ENCODE results near the gene EHMT1. TPM values are rescaled to one million over a fixed set of nuclear protein-coding genes. Genes with fewer than 3 reads are reported as not detected.

Gene EHMT1
- total and polyA plus RNA-seq, 9 of the 15 experiments (the other 6 are each of a cell fraction or from before 2014, with no cell fraction given): 2.2 to 76.0 (median 36.4) TPM

DNA sequence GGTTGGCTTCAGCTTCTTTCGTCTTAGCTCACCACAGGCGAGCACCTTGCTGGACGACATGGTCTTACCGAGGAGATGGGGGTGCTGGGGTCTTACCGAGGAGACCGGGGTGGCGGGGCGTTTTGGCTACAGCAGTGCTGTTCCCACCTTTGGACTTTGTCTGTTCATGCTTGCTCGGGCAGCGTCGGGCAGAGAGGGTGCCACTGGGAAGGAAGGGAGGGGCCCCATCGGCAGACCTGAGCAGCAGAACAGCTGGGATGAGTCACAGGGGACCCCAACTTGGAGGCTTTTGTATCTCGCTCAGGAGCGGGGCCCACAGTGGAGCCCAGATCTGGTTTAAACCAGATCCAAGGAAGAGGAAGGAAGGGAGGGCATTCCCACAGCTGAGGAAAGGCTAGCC lies 152.8 kb downstream of the EHMT1 start (continued):
- TF ChIP-seq, protein P1, sequence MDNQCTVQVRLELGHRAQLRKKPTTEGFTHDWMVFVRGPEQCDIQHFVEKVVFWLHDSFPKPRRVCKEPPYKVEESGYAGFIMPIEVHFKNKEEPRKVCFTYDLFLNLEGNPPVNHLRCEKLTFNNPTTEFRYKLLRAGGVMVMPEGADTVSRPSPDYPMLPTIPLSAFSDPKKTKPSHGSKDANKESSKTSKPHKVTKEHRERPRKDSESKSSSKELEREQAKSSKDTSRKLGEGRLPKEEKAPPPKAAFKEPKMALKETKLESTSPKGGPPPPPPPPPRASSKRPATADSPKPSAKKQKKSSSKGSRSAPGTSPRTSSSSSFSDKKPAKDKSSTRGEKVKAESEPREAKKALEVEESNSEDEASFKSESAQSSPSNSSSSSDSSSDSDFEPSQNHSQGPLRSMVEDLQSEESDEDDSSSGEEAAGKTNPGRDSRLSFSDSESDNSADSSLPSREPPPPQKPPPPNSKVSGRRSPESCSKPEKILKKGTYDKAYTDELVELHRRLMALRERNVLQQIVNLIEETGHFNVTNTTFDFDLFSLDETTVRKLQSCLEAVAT (IDR thresholded peaks at IDR 0.05): no peak

DNA sequence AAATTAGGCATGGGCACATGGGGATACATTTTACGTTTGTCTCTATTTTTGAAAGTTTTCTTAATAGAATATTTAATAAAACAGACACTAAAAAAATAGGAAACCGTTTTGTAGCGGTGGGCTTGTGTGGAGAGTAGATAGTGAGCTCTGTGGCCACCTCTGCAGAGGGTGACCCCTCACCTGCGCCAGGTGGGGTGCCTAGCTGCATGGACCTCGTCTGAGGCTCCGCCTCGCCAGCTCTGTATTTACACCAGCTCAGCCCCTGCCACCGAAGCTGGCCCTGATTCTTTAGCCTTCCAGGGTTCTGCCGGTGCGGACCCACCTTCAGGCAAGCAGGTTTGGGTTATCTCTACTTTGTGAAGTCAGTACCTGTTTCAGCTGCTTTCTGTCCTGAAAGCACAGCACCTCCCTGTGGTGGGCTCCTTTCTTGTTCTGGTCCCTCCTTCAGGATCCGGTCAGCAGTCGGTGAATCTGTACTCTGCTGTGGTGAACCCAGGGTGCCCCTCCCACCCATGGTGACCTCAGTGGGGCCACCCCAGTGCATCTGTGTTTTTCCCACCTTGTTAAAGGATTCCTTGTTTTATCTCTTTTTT lies 153.6 kb downstream of the EHMT1 start:
- TF ChIP-seq, protein P2, sequence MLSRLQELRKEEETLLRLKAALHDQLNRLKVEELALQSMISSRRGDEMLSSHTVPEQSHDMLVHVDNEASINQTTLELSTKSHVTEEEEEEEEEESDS (CRISPR knock-in tag; IDR thresholded peaks at IDR 0.05): no peak
- TF ChIP-seq SMC3 (conservative IDR thresholded peaks at IDR 0.05; ENCODE audit: insufficient read depth, low read depth, low read length): no peak
- no peak for TF ChIP-seq ZZZ3 (IDR thresholded peaks at IDR 0.05)
- TF ChIP-seq SPI1 (IDR thresholded peaks at IDR 0.05; ENCODE audit: borderline replicate concordance, low read depth, low read length): no peak
- TF ChIP-seq, protein P3, sequence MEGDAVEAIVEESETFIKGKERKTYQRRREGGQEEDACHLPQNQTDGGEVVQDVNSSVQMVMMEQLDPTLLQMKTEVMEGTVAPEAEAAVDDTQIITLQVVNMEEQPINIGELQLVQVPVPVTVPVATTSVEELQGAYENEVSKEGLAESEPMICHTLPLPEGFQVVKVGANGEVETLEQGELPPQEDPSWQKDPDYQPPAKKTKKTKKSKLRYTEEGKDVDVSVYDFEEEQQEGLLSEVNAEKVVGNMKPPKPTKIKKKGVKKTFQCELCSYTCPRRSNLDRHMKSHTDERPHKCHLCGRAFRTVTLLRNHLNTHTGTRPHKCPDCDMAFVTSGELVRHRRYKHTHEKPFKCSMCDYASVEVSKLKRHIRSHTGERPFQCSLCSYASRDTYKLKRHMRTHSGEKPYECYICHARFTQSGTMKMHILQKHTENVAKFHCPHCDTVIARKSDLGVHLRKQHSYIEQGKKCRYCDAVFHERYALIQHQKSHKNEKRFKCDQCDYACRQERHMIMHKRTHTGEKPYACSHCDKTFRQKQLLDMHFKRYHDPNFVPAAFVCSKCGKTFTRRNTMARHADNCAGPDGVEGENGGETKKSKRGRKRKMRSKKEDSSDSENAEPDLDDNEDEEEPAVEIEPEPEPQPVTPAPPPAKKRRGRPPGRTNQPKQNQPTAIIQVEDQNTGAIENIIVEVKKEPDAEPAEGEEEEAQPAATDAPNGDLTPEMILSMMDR (IDR thresholded peaks at IDR 0.05 in 2 of 3, conservative IDR thresholded peaks at IDR 0.05 in 1 of 3; ENCODE audit: insufficient read depth in 2 of 3, low read depth in 1 of 3, low read length in 3 of 3): peak; percentile 26 to 31 (median 27); a peak in 3 of 6 replicates
- CTCF ChIA-PET (ENCODE audit: low intra/inter-chr PET ratio): interaction anchor here (0.8 to 0.9 kb wide), 3 partner anchors 99 to 189 kb away, joined by 3 to 4 read pairs (median 3); no protein-coding TSS in a partner anchor

More for the DNA sequence above, 153.6 kb downstream of the EHMT1 start:
- Histone ChIP-seq H3K4me3 (no peak overlapping the region), H2AFZ (ENCODE audit: low read depth, low read length) (no peak overlapping the region), H3K27ac (ENCODE audit: extremely low read depth, low read depth, low read length) (no peak overlapping the region), H3K4me1 (replicated peaks in 1 of 2; ENCODE audit: control insufficient read depth in 2 of 2, insufficient read depth in 2 of 2, low read length in 2 of 2) (no peaks in the 10 kb centered on the region; a peak in 1 of 5 replicates), H3K27me3 (ENCODE audit: control insufficient read depth in 2 of 2, insufficient read depth in 2 of 2, low read length in 2 of 2) (no peaks in the 10 kb centered on the region), H3K36me3 (ENCODE audit: control insufficient read depth, insufficient read depth, low read length) (peaks cover 64% of the 10 kb centered on the region), H3K9me3 (replicated peaks; ENCODE audit: control insufficient read depth, insufficient read depth, low read depth, low read length) (no peaks in the 10 kb centered on the region), H3K79me2 (ENCODE audit: control insufficient read depth, insufficient read depth, low read length) (no peaks in the 10 kb centered on the region), H4K20me1 (replicated peaks; ENCODE audit: control insufficient read depth, insufficient read depth, low read length) (no peaks in the 10 kb centered on the region), H3K4me2 (ENCODE audit: insufficient read depth, low read length) (no peak overlapping the region), H3K9ac (ENCODE audit: insufficient read depth in 1 of 2, low read depth in 2 of 2, low read length in 2 of 2) (no peak overlapping the region), H3K9me1 (ENCODE audit: control insufficient read depth, insufficient read depth, low read length) (no peaks in the 10 kb centered on the region)
- FAIRE-seq (peak; percentile 19), ATAC-seq (peak; percentile 72), DNase-seq (ENCODE audit: extremely low read depth in 1 of 4, low spot score in 3 of 4) (peak in 3 of 4 experiments; percentile 11 to 33 (median 28))
- 89% methylated on average over 12 of the region's 12 CpGs for WGBS (ENCODE audit: insufficient coverage, low coverage, missing lambda C conversion rate)
- POLR2A ChIA-PET: no interaction called here
- no TSS peak for BruUV-seq (replicated peaks)
- in situ Hi-C loops (cut with MboI) (no loop called here), intact Hi-C loops (cut with micrococcal nuclease) (loop anchor here (5.0 kb wide), 1 partner anchor 100 kb away; no protein-coding TSS in a partner anchor)
